ENCODE measurements around the gene RAET1G. TPM values are rescaled to one million over a fixed set of nuclear protein-coding genes. Genes with fewer than 3 reads are reported as not detected.

The RAET1G gene
- total and polyA plus RNA-seq, 2 donors (not counting 3 experiments of a cell fraction or from before 2014, with no cell fraction given): 1.6 to 2.1 TPM

- Histone ChIP-seq H3K4me3 (replicated peaks in 1 of 3; ENCODE audit: insufficient read depth in 1 of 3, low read depth in 1 of 3, low read length in 3 of 3) (no peak overlapping the region), H3K9me3 (replicated peaks; ENCODE audit: control insufficient read depth, insufficient read depth, low read length) (no peaks in the 10 kb centered on the region), H3K27ac (ENCODE audit: insufficient read depth, low read depth, low read length) (no peak overlapping the region), H3K4me1 (ENCODE audit: control insufficient read depth, extremely low read depth, insufficient read depth, low read length) (peaks cover 3% of the 10 kb centered on the region), H3K9ac (replicated peaks; ENCODE audit: extremely low read depth, insufficient read depth, low read length) (no peak overlapping the region), H3K9me1 (replicated peaks; ENCODE audit: control insufficient read depth, extremely low read depth, insufficient read depth, low read length) (no peaks in the 10 kb centered on the region), H3K27me3 (ENCODE audit: control insufficient read depth in 2 of 2, insufficient read depth in 2 of 2, low read length in 2 of 2) (peaks cover 61 to 72% of the 10 kb centered on the region in 2 experiments), H4K20me1 (replicated peaks; ENCODE audit: control insufficient read depth, extremely low read depth, insufficient read depth, low read length) (no peaks in the 10 kb centered on the region), H2AFZ (ENCODE audit: low read depth, low read length) (no peak overlapping the region), H3K4me2 (ENCODE audit: insufficient read depth, low read length) (no peak overlapping the region), H3K36me3 (ENCODE audit: control insufficient read depth in 2 of 2, extremely low read depth in 1 of 2, insufficient read depth in 2 of 2, low read length in 2 of 2) (no peaks in the 10 kb centered on the region), H3K79me2 (ENCODE audit: control insufficient read depth, insufficient read depth, low read length) (no peaks in the 10 kb centered on the region)
- intact Hi-C loops (cut with micrococcal nuclease) (no loop called here), dilution Hi-C loops (cut with MboI; ENCODE audit: extremely low pct_ligation_motif_present, low sequenced_read_pairs) (no loop called here)
- CTCF ChIA-PET: interaction anchor here (2.6 kb wide), 1 partner anchor 83 kb away, joined by 14 read pairs; no protein-coding TSS in a partner anchor
- no TSS peak for BruUV-seq (replicated peaks)
- POLR2A ChIA-PET: no interaction called here
- no peak for FAIRE-seq
- no peak for TF ChIP-seq POLR2A (IDR thresholded peaks at IDR 0.05; ENCODE audit: low read depth, low read length)
- no peak for TF ChIP-seq MAX (IDR thresholded peaks at IDR 0.05; ENCODE audit: insufficient read depth, insufficient read length)
- no peak for TF ChIP-seq EZH2 (IDR thresholded peaks at IDR 0.05; ENCODE audit: borderline replicate concordance, low read depth, low read length, severe bottlenecking)
- no peak for TF ChIP-seq POLR2AphosphoS5 (IDR thresholded peaks at IDR 0.05; ENCODE audit: insufficient read depth, low read depth, low read length)
- TF ChIP-seq JUN (IDR thresholded peaks at IDR 0.05; ENCODE audit: borderline replicate concordance, insufficient read depth, insufficient read length, low read depth): no peak
- TF ChIP-seq MYC (IDR thresholded peaks at IDR 0.05; ENCODE audit: low read depth, low read length): no peak
- no peak for TF ChIP-seq GATA2 (IDR thresholded peaks at IDR 0.05; ENCODE audit: insufficient read depth, insufficient read length, low read depth, low read length)
- TF ChIP-seq FOS (IDR thresholded peaks at IDR 0.05; ENCODE audit: borderline replicate concordance, insufficient read depth, low read length): no peak
- TF ChIP-seq CTCF (IDR thresholded peaks at IDR 0.05; ENCODE audit: extremely low read depth in 1 of 2, insufficient read depth in 1 of 2, low read depth in 1 of 2, low read length in 2 of 2): no peak
- no peak for DNase-seq (ENCODE audit: low read depth, low spot score)
These were observed 10.5 kb upstream of the RAET1G start for GRCh38 chr6:149933461-149933860.

Data from endothelial cell of umbilical vein (primary cell).